ENCODE results near the gene LRP5.

Gene LRP5

DNA sequence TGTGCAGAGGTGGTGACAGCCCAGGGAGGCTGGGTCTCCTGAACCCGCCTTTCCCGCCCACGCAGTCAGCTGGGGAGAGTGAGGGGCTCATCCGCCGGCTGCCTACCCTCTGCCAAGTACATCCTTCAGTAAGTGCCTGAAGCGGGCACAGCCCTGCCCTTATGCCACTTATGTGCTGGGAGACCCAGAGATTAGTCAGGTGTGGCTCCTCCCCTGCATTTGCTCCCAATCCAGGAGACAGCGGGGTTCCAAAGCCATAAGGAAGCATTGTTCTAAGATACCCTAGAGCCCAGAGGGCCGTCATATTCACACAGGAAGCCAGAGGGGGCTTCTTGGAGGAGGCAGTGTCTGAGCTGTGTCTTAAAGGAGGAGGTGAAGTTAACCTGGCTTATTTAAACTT is 142.4 kb downstream of the LRP5 start:
- no peaks in the 10 kb centered on the region for H3K79me2 ChIP-seq (ENCODE audit: insufficient read depth, low read length)
- no peak overlapping the region for H3K9ac ChIP-seq (ENCODE audit: low read depth, low read length, poor library complexity, severe bottlenecking)
- no peaks in the 10 kb centered on the region for H3K9me2 ChIP-seq (replicated peaks; ENCODE audit: low read depth, low read length)
- H2AFZ ChIP-seq (ENCODE audit: low read length): no peak overlapping the region
- no peak overlapping the region for H3K4me3 ChIP-seq (ENCODE audit: low read length, poor library complexity, severe bottlenecking)
- no peaks in the 10 kb centered on the region for H3K27me3 ChIP-seq (ENCODE audit: insufficient read depth, low read length, poor library complexity, severe bottlenecking)
- no peak for TF ChIP-seq EZH2phosphoT487 (IDR thresholded peaks at IDR 0.05; ENCODE audit: borderline replicate concordance)
- no peak for TF ChIP-seq CTCF (conservative IDR thresholded peaks at IDR 0.05; ENCODE audit: low read length)
- no peaks in the 10 kb centered on the region for H3K36me3 ChIP-seq (ENCODE audit: insufficient read depth, low read length)
- no peaks in the 10 kb centered on the region for H3F3A ChIP-seq (ENCODE audit: low read depth)
- no peaks in the 10 kb centered on the region for H4K20me1 ChIP-seq (ENCODE audit: insufficient read depth, low read length, poor library complexity, severe bottlenecking)
- H3K9me3 ChIP-seq (ENCODE audit: insufficient read depth, low read depth, low read length): no peaks in the 10 kb centered on the region
- no peak overlapping the region for H3K4me2 ChIP-seq (ENCODE audit: low read depth, low read length, poor library complexity, severe bottlenecking)
- no peaks in the 10 kb centered on the region for H3K4me1 ChIP-seq (ENCODE audit: insufficient read depth, low read length, poor library complexity, severe bottlenecking)

DNA sequence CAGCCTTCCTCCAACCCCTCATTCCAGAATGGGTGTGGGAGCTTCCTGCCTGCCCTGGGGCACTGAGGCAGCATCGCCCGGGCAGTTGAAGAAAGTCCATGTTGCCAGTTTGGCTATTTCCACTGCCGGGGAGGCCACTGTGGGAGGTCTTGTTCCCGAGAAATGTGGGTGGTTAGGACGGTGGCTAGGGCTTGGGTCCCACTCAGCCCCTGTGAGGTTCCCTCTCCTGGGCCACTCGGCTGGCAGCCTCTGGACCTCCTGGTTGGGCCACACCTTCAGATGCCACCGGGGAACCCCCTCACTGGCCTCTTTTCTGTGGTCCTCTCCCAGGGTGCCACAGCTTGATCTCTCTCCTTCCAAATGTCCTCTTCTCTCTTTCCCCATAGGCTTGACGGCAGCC is 143.1 kb downstream of the LRP5 start:
- H2AFZ ChIP-seq (ENCODE audit: low read length): no peak overlapping the region
- no peak for TF ChIP-seq CTCF (conservative IDR thresholded peaks at IDR 0.05; ENCODE audit: low read length)

DNA sequence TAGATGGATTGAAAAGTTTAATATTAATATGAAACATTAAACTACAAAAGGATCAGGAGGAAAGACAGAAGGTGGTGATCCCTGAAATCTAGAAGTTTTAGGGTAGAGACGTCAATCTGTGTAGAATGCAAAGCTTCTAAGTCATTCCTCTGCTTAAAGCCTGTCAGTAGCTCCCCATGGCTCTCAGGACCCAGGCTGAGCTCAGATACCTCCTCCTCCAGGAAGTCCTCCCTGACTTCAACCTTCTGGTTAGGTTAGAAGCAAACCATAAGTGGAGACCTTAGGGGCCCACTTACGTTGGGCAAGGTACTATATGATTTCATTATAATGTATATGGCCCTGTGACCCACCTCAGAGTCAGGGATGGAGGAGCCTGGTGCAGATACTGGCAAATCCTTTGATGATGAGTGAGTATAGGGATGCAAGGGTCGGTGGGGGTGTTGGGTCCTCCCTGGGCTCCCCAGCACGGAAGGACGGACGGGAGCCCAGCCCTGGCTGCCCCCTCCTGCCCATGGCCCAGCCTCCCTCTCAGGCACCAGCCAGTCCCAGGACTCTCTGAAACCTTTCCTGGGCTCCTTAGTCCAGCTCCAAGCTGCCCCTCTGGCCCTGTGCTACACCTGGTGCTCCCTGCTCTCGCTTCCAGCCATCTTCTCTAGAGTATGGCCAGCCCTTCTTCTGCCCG is 145.0 kb downstream of the LRP5 start:
- TF ChIP-seq CTCF (conservative IDR thresholded peaks at IDR 0.05; ENCODE audit: low read length) (no peak), EZH2phosphoT487 (IDR thresholded peaks at IDR 0.05; ENCODE audit: borderline replicate concordance) (no peak)
- H2AFZ ChIP-seq (ENCODE audit: low read length): no peak overlapping the region
- H3K9me3 ChIP-seq (ENCODE audit: insufficient read depth, low read depth, low read length): no peaks in the 10 kb centered on the region
- no peaks in the 10 kb centered on the region for H3K27me3 ChIP-seq (ENCODE audit: insufficient read depth, low read length, poor library complexity, severe bottlenecking)
- H4K20me1 ChIP-seq (ENCODE audit: insufficient read depth, low read length, poor library complexity, severe bottlenecking): peaks cover 14% of the 10 kb centered on the region
- H3K4me1 ChIP-seq (ENCODE audit: insufficient read depth, low read length, poor library complexity, severe bottlenecking): peaks cover 10% of the 10 kb centered on the region
- peaks cover 18% of the 10 kb centered on the region for H3K79me2 ChIP-seq (ENCODE audit: insufficient read depth, low read length)
- no peaks in the 10 kb centered on the region for H3K36me3 ChIP-seq (ENCODE audit: insufficient read depth, low read length)
- H3K9ac ChIP-seq (ENCODE audit: low read depth, low read length, poor library complexity, severe bottlenecking): no peak overlapping the region
- no peaks in the 10 kb centered on the region for H3F3A ChIP-seq (ENCODE audit: low read depth)
- no peak overlapping the region for H3K4me3 ChIP-seq (ENCODE audit: low read length, poor library complexity, severe bottlenecking)
- H3K4me2 ChIP-seq (ENCODE audit: low read depth, low read length, poor library complexity, severe bottlenecking): no peak overlapping the region
- no peaks in the 10 kb centered on the region for H3K9me2 ChIP-seq (replicated peaks; ENCODE audit: low read depth, low read length)

More for the DNA sequence above, 143.1 kb downstream of the LRP5 start:
- Histone ChIP-seq H3K9ac (ENCODE audit: low read depth, low read length, poor library complexity, severe bottlenecking) (no peak overlapping the region), H3K36me3 (ENCODE audit: insufficient read depth, low read length) (no peaks in the 10 kb centered on the region), H3F3A (ENCODE audit: low read depth) (no peaks in the 10 kb centered on the region), H4K20me1 (ENCODE audit: insufficient read depth, low read length, poor library complexity, severe bottlenecking) (no peaks in the 10 kb centered on the region), H3K4me3 (ENCODE audit: low read length, poor library complexity, severe bottlenecking) (no peak overlapping the region), H3K9me2 (replicated peaks; ENCODE audit: low read depth, low read length) (no peaks in the 10 kb centered on the region), H3K79me2 (ENCODE audit: insufficient read depth, low read length) (no peaks in the 10 kb centered on the region), H3K9me3 (ENCODE audit: insufficient read depth, low read depth, low read length) (no peaks in the 10 kb centered on the region), H3K27me3 (ENCODE audit: insufficient read depth, low read length, poor library complexity, severe bottlenecking) (no peaks in the 10 kb centered on the region), H3K4me1 (ENCODE audit: insufficient read depth, low read length, poor library complexity, severe bottlenecking) (no peaks in the 10 kb centered on the region), H3K4me2 (ENCODE audit: low read depth, low read length, poor library complexity, severe bottlenecking) (no peak overlapping the region)

Data from Loucy (cell line).